VCaP (cell line): ENCODE results near the gene C1QTNF1.

Experiments
- H3K27ac ChIP-seq: fragments of 450-650 bp; 2 replicates; pipeline ENCODE4 v1.5.1; 2017
- CTCF ChIP-seq: fragments of 450-650 bp; conservative IDR thresholded peaks from 2 replicates; pipeline ENCODE4 v1.5.1; 2017; ENCODE audit warnings: mild to moderate bottlenecking, moderate library complexity

C1QTNF1 gene

GRCh38 chr17:79036181-79036580 lies 12.2 kb downstream of the C1QTNF1 start:
- H3K27ac ChIP-seq, result no peak overlapping the region
- no peak for TF ChIP-seq CTCF

- no peak overlapping the region for H3K27ac ChIP-seq
- TF ChIP-seq CTCF, result no peak
Observed at GRCh38 chr17:79036596-79036995, 12.6 kb downstream of the C1QTNF1 start.

GRCh38 chr17:79038545-79039135 lies 14.7 kb downstream of the C1QTNF1 start:
- no peak overlapping the region for H3K27ac ChIP-seq
- no peak for TF ChIP-seq CTCF

- no peak for TF ChIP-seq CTCF
Observed at GRCh38 chr17:79039171-79039570, 15.2 kb downstream of the C1QTNF1 start.

GRCh38 chr17:79039886-79040285 lies 15.9 kb downstream of the C1QTNF1 start:
- TF ChIP-seq CTCF, result no peak
- H3K27ac ChIP-seq, result no peak overlapping the region

More at GRCh38 chr17:79039171-79039570, 15.2 kb downstream of the C1QTNF1 start:
- no peak overlapping the region for H3K27ac ChIP-seq

- TF ChIP-seq CTCF, result no peak
Observed at GRCh38 chr17:79041041-79041570, 17.1 kb downstream of the C1QTNF1 start.

GRCh38 chr17:79041723-79042420 lies 17.9 kb downstream of the C1QTNF1 start:
- no peak for TF ChIP-seq CTCF

More at GRCh38 chr17:79041041-79041570, 17.1 kb downstream of the C1QTNF1 start:
- H3K27ac ChIP-seq, result no peak overlapping the region

More at GRCh38 chr17:79041723-79042420, 17.9 kb downstream of the C1QTNF1 start:
- no peak overlapping the region for H3K27ac ChIP-seq
